Activated naive CD4-positive, alpha-beta T cell treated with anti-CD3 and anti-CD28 coated beads, Interleukin-2, amount 50 U/mL, for 16 hours (primary cell): Measurements from ENCODE around the gene MGAT3.
A peak's percentile ranks its signal among the peaks of the same experiment; 100 is the strongest.
"Not testable (repeated sequence)": the region's sequence is repeated elsewhere in the genome, so short reads cannot be mapped to it uniquely, and the experiment has no call there.

Experiments used
- DNase-seq: peaks from one replicate; pipeline ENCODE4 v3.0.0-alpha.2; 2020

The MGAT3 gene

DNA sequence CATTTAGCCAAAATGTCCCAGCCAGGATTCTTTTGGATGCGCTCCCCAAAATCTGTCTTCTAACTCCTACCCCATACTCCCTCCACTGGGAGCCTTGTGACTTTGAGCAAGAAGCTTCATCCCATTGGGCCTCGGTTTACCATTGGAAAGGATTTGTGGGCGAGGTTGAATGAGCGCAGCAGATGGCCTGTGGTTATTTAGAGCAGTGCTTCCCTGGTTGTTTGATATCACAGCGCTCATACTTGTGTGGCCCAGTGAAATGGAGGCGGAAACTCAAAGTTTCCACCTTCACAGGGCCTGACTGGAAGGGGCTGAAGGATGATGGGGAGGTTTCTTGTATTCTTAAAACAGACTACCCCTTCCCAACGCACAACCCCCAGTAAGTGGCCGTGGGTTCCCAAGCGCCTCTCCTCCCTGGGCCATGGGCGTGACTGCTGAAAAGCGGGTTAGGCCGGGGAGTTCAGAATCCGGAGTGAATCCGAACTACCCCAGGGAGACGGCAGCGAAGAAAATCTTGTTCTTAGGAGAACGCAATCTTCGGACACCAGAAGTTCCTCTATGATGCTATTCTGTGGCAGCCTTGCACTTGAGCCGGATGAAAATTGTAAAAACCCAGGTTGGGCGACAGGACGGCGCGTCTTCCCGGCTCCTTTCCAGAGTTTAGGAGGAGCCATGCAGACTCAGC lies 62.3 kb downstream of the MGAT3 start:
- peak; percentile 39 for DNase-seq

DNA sequence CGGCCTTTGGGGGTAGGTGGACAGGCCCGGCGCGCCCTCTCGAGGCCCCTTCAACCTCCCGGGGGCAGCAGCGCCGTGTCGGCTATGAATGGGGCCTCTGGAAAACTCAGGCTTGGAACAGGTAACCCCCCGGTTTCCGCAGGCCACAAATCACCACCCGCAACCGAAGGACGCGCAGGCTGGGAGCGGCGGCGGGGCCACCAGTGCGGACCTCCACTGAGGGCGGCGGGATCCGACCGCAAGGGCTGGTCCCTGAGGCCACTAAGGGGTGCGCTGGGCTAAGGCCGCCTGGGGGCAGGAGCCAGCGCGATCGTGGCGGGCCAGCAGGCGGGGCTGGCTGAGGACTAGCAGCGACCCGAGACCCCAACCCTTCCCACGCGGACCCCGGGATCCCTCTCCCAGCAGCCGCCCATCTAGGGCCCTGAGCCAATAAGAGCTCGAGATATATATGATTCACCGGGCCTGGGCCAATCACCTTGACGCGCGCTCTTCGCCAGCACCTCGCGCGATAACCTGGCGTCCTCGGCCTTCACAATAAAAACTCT lies 62.9 kb downstream of the MGAT3 start:
- DNase-seq: peak; percentile 97

DNA sequence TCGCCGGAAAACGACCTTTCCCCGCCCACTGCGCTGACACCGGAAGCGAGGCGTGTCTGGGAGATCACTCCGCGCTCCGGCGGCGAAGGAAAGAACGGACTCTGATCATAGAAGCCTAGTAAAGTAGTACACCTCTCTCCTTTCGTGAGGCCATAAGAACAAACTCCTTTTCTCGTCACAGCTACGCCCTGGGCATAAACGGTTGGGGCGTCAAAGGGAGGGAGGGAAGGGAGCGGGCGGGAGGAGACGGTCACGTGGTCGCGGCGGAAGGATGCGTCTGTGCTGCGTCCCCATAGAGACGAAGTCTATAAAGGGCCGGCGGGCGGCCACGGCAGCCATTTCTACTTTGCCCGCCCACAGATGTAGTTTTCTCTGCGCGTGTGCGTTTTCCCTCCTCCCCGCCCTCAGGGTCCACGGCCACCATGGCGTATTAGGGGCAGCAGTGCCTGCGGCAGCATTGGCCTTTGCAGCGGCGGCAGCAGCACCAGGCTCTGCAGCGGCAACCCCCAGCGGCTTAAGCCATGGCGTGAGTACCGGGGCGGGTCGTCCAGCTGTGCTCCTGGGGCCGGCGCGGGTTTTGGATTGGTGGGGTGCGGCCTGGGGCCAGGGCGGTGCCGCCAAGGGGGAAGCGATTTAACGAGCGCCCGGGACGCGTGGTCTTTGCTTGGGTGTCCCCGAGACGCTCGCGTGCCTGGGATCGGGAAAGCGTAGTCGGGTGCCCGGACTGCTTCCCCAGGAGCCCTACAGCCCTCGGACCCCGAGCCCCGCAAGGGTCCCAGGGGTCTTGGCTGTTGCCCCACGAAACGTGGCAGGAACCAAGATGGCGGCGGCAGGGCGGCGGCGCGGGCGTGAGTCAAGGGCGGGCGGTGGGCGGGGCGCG lies 63.7 kb downstream of the MGAT3 start, which contains the start of gene ATF4:
Gene ATF4, plus strand, starts transcription at position 337 of the 880 bp plus-strand sequence. CDS start 884 bp downstream, outside the sequence.
- peak; percentile 91 for DNase-seq

DNA sequence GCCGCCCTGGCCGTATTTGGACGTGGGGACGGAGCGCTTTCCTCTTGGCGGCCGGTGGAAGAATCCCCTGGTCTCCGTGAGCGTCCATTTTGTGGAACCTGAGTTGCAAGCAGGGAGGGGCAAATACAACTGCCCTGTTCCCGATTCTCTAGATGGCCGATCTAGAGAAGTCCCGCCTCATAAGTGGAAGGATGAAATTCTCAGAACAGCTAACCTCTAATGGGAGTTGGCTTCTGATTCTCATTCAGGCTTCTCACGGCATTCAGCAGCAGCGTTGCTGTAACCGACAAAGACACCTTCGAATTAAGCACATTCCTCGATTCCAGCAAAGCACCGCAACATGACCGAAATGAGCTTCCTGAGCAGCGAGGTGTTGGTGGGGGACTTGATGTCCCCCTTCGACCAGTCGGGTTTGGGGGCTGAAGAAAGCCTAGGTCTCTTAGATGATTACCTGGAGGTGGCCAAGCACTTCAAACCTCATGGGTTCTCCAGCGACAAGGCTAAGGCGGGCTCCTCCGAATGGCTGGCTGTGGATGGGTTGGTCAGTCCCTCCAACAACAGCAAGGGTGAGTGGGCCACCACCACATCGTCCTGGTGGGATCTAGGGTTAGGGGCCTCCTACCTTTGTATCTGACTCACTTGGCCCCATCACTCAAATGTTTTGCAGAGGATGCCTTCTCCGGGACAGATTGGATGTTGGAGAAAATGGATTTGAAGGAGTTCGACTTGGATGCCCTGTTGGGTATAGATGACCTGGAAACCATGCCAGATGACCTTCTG lies 64.5 kb downstream of the MGAT3 start:
- DNase-seq: not testable (repeated sequence)

DNA sequence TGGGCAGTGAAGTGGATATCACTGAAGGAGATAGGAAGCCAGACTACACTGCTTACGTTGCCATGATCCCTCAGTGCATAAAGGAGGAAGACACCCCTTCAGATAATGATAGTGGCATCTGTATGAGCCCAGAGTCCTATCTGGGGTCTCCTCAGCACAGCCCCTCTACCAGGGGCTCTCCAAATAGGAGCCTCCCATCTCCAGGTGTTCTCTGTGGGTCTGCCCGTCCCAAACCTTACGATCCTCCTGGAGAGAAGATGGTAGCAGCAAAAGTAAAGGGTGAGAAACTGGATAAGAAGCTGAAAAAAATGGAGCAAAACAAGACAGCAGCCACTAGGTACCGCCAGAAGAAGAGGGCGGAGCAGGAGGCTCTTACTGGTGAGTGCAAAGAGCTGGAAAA lies 65.3 kb downstream of the MGAT3 start:
- not testable (repeated sequence) for DNase-seq

DNA sequence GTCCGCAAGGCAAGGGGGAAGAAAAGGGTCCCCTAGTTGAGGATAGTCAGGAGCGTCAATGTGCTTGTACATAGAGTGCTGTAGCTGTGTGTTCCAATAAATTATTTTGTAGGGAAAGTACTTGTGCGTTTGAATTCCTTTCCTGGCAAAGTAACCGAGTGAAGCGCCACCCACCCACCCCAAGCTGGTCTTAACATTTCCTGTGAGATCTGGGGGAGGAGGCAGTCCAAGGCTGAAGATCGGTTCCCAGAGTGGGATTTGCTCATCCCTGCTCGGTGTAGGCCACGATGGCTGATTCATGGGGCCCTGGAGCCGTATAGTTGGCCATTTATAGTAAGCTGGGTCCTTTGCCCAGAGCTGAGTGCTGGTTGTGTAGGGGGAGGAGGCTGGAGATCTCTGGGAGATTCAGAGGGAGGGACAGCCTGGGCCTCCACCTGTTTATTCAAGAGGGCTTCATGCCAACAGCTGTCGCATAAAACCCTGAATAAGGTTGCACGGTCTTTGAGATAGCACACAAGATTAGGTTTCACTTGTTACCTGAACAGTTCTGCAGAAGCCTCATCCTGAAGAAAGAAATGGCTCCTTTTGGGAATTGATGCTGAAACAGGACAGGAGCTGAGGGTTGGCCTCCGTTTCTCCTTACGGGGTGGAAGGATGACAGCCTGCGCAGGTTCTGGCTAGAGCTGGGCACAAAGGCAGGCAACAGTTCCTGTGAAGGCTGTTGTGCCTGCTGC lies 65.9 kb downstream of the MGAT3 start:
- no peak for DNase-seq

DNA sequence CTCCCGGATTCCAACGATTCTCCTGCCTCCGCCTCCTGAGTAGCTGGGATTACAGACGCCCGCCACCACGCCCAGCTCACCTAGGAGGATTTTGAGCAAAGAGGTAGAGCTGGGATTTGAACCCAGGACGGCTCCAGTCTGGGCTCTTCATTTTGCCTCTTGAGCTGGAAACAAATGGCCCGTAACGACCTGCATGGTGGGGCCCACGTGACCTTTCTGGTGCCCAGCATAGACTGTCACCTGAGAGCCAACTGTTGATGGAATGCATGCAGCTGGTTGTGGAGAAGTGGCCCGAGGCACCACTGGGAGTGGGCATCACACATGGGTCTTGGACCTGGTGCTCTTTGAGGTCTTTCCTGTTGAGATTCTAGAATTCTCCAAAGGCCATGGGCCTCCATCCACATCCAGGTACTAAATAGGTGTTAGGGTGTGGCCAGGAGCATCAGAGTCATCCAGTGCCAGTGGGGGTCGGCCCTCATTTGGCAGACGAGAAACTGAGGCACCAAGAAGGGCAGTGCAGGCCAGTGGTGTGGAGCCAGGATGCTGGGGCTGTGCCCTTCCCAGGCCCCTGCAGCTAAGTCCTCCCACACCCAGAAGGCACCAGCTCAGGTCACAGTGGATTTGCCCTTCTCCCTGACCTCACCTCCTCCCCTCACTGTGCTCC lies 67.4 kb downstream of the MGAT3 start:
- no peak for DNase-seq

DNA sequence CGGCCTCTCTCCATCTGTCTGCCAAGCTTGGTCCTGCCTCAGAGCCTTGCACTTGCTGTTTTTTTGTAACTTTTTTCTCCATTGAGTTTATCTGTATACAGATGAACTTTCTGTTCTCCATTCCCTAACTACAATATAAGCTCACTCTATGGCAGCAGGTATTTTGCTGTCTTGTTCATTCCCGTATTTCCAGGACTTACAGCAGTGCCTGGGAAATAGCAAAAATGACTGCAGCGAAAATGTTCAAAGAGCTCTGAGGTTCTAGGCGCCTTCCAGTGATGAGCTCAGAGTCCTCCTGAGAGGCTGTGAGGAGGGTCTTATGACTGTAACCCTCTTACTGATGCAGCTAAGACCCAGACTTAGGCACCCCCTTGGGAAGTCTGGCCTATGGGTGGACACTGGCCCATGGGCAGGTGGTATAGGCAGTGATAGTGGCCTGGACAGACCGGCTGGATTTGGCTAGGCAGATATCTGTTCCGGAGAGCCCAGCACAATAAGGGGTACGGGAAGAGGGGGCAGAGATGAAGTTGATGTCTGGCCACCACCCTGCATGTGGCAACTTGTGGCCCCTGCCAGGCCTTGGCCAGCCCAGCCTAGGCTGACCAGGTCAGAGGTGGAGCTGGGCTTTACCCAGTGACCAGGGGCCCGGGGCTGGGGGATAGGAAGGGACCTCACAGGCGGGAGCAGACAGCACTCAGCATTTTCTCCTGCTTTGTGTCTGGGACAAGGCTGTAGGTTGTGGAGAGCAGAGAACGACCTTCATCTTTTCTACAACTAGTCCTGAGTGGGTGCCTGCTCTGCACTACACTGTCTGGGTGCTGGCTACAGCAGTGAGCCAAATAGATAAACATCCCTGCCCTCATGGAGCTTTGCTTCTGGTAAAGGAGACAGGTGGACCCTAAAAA lies 68.2 kb downstream of the MGAT3 start:
- DNase-seq: no peak

DNA sequence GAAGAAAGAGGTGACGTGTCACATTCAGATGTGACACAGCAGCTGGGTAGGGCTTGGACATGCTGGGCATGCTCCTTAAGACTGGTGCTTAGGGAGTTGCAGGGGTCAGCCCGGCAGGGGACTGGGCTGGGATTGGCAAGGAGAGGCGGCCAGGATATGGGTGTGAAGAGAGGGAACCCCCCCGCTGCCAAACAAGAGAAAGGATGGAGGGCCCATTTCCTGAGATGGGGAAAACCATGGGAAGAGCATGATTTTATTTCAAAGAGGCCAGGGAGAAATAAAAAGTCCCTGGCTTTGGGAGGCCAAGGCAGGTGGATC lies 68.8 kb downstream of the MGAT3 start:
- no peak for DNase-seq

DNA sequence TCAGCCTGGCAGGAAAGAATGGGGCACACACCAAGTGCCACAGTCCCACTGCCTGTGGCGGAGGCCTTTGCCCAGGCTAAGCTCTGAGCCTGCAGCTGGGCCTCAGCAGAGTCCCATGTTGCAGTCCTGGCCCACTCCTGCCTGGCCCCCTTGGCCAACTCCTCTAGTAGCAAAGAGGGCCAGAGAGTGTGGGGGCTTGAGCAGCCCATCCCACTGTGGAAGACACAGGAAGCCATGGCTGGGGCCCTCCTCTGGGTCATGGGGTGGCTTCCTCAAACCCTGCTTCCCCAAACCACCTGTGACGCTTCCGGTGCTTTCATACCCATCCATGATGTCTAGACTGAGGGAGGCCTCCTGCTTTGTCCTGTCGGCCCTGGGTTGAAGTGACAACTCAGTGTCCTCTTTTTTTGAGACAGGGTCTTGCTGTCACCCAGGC lies 69.9 kb downstream of the MGAT3 start:
- DNase-seq: no peak

DNA sequence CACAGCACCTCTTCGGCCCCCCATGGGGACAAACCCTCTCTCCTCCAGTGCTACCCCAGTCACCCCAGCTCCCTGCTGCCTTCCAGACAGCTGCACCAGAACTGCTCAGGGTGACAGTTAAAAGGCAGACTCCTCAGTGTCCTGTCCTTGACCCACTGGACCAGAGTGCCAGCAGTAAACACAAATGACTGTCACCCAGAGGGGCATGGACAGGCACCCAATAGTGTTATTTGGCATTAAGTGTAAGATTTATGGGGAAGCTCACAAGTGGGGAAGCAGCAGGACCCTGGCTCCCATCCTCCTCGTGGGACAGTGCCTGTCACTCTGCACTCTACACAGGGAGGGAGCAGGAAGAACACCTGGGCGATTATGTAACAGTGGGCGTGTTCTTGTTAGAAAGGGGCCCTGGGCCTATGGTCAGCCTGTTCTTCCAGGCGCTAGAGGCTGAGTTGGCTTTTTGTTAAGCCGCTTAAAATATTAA lies 70.7 kb downstream of the MGAT3 start:
- DNase-seq: no peak

DNA sequence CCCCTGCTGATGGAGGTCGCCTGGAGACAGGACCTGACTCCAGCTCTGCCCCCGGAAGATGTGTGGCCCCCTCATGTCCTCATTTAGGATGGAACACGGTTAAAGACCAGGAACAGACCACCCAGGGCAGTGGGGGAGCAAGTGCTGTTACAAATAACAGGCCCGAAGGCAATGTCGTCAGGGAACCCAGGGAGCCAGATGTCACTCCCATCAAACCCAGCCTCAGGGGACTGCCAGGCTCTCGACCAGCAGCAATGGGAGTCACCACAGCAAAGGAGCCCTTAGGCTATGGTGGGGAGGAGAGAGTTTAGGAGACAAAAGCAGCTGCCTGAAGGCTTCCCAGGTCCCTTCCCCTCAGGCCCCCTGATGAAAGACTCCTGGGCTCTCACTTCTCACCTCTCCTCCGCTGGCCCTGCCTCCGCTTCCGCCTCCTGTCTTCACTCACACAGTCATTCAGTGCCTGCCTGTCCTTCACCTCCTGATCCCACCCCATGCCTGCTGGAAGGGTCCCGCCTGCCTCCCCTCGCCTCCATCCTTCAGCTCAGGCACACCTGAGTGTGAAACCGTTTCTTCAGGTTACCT lies 71.4 kb downstream of the MGAT3 start:
- no peak for DNase-seq

DNA sequence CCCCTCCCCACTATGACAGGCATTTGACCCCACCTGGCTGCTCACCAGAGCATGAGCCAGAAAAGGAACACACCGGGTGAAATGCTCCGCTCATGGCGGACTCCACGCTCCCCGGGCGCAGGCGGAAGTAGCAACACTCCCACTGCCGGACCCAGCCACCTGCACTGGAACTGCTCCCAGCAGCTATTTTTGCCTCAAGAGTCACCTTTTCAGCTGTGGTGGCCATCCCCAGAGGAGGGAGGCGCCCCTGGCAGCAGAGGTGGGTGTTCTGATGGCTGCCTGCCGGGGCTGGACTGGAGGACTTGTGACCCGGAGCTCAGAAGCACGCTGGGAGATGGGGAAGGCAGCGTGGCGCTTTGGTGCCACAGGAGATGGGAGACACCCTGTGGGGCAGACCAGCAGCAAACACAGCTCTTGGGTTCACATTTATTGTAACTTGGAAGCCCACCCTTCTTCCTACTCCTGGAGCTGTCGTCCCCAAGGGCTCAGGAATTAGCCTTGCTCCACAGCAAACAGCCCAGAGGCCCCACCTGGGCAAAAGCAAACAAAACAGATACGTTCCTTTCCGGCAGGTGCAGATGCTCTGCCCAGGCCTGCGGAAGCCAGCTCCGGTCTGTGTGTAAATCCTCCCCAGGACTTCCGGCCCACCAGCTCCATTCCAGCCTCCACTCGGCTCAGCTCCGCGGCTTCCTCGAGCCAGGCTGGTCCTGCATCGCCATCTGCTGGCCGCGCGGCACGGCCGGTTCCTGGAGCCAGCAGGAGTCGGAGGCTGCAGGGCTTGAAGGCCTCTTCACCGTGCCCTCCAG lies 72.1 kb downstream of the MGAT3 start:
- DNase-seq: peak; percentile 89

DNA sequence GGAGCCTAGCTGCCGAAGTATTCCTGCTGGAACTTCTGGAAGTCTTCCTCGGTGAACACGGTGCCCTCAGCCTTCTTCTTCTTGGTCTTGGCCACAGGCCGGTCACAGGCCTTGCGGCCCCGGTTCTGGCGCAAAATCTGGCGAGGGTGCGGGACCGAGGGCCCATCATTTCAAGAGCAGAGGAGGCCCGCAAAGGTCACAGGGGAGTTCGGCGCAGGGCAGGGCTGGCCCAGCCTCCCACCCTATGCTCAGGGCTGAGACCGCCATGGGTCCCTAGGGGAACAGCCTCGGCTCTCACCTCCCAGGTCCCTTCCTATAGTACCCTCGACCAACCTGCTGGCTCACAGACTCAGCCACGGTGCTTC lies 72.7 kb downstream of the MGAT3 start:
- no peak for DNase-seq

DNA sequence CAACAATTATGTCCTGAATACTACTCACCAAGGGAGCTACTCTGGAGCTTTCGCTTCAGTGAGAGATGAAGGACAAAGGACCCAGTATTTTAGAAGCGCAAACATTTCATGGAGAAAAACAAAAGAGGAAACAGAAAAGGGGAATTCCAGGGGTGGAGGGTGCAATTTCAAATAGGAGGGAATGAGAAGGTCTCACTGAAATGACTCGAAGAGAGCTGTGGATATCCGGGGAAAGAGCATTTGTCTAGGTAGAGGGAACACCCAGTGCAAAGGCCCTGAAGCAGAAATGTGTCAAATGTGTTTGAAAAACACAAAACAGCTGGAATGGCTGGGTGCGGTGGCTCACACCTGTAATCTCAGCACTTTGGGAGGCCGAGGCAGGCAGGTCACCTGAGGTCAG lies 73.3 kb downstream of the MGAT3 start:
- DNase-seq: no peak

DNA sequence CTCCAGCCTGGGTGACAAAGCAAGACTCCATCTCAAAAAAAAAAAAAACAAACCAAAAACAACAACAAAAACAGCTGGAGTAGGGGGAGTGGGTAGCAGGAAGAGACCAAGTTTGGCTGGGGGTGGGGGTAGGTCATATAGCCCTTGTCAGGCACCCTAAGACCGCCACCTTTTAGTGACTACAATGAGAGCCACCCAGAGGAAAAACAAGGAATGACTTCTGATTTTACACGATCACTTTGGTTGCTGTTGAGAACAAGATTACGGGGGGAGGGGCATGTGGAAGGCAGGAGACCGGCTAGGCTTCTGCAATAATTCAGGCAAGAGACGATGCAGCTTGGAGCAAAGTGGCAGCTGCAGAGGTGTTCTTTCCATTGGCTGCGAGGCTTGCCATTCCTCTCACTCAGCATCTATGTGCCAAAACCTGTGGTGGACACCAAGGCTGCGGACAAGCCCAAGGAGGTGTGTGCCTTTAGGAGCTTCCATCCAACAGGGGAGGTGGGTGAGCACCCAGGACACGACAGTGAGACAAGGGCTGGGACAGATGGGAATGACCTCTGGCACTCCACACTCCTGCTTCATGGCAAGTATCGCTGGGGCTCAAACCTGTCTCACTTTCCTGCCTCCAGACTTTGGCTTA lies 74.0 kb downstream of the MGAT3 start:
- DNase-seq: no peak

DNA sequence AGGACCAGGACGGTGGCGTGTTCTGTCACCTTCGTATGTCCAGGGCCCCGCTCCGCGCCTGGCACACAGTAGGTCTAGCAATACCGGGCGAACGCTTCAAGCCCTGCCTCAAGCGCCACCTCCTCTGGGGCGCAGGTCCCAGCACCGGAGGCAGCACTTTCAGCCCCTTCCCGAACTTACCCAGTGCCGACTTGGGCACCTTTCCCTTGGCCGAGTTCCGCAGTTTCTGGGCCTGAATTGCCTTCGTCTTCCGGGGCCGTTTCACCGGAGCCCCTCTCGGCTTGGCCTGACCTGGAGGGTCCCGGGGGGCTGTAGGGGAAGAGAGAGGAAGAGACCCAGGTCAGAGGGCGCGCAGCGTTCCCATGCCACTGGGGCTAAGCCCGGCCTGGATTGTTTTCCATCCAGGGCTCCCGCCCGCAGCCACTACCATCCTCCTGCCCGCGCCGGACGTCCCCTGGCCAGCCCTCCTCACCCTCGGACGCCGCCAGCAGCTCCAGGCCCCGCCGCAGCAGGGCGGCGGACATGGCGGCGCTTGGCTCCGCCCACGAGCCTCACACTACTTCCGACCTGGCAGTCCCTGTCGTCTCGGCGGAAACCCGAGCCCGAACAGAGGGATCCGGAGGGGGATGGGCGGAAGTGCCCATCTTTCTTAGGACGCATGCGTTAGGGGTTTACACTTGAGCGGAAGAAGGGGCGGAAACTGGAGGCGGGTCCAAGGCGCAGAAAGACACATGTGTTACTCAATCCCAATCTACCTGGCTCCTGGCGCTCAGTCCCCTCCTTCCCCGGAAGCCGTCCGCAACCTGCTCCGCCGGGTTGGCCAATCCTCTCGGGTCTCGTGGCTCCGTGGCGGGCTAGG lies 75.6 kb downstream of the MGAT3 start, which contains the start of gene RPS19BP1:
Gene RPS19BP1, minus strand, starts transcription at position 534 of the 859 bp plus-strand sequence. Its CDS starts 10 bp downstream, at position 524.
- DNase-seq: peak; percentile 100

DNA sequence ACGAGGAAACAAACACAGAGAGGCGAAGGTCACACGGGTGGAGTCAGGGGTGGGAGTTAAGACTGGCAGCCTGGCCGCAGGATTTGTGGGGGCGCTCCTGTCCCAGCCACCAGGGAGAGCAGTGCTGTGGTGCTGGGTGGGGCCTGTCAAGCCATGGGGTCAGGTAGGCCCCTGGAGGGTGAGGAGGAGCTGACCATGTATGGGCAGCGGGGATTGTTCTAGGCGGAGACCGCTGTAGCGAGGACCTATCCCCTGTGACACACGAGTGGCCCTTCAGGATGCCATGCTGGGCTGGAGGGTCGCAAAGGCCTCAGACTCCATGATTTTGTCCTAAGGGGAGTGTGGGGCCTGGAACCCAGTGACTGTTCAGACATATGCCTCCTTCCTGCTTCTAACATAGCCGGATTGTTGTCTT lies 77.3 kb downstream of the MGAT3 start:
- DNase-seq: no peak
